ENCODE measurements around the gene SGPL1.
A peak's percentile ranks its signal among the peaks of the same experiment; 100 is the strongest.

Gene SGPL1

GRCh38 chr10:70780772-70781171 lies 35.0 kb upstream of the SGPL1 start:
- no peak for DNase-seq

DNA sequence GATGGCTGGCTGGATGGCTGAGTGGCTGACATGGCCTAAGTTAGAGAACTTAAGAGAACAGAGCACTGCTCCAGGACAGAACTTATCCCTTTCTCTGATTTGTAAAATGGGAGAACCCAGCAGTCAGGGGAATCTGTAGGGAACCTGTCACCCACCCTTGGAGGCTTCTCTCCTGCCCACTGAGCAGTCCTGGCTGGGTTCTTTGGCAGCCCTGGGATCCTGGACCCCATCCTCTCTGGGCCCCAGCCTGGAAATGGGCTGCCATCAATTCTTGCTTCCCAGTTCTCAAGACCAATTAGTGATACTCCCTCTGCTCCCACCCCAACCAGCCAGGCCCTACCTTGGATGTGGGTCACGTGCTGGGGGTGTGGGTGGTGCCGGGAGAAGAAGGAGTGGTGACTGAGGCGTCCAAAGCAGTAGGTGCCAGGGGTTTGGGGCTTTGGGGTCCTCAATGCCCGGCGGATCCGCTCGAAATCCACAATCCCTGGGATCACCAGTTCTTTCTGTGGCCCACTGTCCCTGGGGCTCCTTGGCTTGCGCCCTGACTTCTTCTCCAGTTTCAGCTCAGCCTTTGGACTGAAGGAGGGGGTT lies 34.2 kb upstream of the SGPL1 start:
- DNase-seq: no peak

GRCh38 chr10:70782086-70782745 lies 33.5 kb upstream of the SGPL1 start:
- no peak for DNase-seq

DNA sequence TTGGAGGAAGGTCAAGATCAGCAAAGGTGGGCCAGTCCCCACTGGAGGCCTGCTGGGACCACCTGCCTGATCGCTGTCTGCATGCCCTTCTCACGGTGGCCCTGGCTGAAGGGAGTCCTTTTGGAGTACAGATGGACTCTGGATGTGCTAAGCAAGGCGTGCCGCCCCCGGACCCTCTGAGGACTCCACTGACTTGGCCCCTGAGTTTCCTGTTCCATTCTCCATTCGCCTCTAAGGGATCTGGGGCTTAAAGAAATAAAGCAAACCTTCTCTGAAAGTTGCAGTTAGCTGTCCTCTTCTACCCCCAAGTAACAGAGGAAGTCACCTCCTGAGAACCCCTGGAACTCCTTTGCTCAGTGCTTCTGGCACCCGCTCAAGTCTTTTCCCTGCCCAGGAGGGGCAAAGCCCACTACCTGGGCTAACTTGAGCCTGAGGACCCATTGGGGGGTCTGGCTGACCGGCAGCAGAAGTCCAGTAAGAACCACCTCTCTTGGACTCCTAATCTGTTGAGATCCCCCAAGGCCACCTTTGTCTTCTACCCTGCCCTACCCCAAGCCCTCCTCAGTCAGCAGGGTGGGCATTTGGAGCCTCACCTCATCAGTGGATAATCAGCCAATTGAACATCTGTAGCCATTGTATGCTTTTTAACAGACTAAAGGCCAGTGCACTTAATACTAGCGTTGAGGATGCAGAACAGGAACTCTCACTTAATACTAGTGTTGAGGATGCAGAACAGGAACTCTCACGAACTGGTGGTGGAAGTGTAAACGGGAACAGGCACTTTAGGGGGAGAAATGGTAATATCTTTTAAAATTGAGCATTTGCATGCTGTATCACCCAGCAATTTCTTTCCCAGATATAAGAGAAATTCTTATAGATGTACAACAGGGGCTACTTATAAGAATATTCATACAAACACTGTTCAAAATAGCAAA lies 32.7 kb upstream of the SGPL1 start:
- no peak for DNase-seq

GRCh38 chr10:70784016-70784415 lies 31.7 kb upstream of the SGPL1 start:
- DNase-seq: no peak

DNA sequence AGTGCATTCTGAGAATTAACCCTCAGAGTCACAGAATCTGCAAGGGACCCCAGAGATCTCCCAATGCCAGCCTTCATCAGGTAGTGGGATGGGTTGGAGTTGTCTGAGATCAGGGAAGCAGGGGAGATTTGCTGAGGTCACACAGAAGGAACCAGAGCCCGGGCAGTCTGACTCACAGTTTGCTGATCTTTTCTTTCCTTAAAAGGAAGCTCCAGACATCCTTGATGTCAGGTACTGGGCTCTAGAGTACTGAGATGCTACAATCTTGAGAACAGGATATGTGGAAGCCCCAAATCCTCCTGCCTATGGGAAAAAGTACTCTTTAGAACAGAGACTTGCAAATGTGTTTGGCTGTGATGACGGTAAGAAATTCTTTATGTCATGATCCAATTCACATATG lies 31.3 kb upstream of the SGPL1 start:
- no peak for DNase-seq

GRCh38 chr10:70785190-70785589 lies 30.6 kb upstream of the SGPL1 start, which contains the start of gene TBATA:
TBATA (minus strand) TSS chr10:70785377; CDS start chr10:70783379, 1,998 bp downstream.
- no peak for DNase-seq

DNA sequence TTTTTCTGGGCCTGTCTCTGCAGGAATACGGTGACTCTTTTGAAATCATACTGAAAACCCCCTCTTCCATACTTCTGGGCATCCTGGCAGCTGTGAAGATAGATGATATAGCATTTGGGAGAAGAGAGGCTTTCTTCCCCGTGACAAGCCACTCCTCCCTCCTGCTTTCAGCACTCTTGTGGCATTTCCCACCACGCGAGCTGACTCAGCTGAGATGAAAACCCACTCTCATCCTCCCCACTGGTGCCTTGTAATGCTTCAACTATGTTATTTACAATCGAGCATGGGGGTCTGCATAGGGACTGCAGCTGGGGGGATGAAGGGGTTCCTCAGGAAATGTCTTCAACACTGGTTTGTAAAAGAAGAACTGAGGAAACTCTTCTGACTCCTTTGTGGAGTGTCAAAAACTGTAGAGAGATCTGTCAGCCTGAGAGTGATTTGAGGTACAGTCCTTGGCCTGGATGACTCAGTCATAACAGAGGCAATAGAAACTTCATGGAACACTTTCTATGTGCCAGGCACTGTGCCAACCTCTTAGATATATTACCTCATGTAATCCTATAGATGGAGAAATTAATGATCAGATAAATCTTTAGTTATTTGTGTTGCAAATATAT lies 28.8 kb upstream of the SGPL1 start:
- DNase-seq: peak in 1 of 2 donors; percentile 47

- DNase-seq: no peak
Observed at GRCh38 chr10:70791386-70792039, 24.2 kb upstream of the SGPL1 start.

GRCh38 chr10:70795613-70796012 lies 20.1 kb upstream of the SGPL1 start:
- DNase-seq: no peak

- no peak for DNase-seq
Observed at GRCh38 chr10:70797840-70798239, 17.9 kb upstream of the SGPL1 start.

DNA sequence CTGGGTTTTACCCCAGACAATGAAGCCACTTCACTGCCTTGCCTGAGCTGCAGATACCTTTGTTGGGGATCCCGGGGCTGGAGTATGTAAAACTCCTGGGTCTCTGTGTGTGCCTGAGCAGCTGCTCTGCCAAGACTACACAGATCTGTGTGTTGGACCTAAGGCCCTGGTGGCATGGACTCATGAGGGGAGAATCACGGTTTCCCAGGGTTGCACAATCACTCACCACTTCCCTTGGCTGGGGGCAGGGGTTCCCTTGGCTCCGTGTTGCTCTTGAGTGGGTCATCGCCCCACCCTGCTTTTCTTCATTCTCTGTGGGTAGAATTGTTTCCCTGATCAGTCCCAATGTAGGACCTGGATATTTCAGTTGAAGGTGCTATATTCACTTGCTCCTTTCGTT lies 16.6 kb upstream of the SGPL1 start:
- DNase-seq: peak in 1 of 2 donors; percentile 15

GRCh38 chr10:70801854-70802253 lies 13.9 kb upstream of the SGPL1 start:
- no peak for DNase-seq

- no peak for DNase-seq
Observed at GRCh38 chr10:70803775-70804420, 11.8 kb upstream of the SGPL1 start.

DNA sequence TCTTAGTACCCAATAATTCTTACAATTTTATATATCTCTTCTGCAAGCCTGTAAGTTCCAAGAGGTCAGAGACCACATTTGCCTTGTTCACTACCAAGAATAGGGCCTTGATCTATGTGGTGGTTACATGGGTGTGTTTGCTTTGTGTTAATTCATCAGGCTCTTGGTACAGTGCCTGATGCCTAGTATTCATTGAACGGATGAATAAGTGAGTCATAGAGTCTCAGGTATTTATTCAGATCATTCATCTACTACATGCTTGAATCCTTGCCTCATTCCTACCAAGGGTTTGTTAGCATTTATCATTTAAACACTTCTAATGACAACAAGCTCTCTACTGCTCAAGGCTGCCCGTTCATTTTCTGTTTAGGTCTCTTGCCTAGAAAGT lies 11.3 kb upstream of the SGPL1 start:
- DNase-seq: no peak

- DNase-seq: no peak
Observed at GRCh38 chr10:70805619-70806215, 10.0 kb upstream of the SGPL1 start.

DNA sequence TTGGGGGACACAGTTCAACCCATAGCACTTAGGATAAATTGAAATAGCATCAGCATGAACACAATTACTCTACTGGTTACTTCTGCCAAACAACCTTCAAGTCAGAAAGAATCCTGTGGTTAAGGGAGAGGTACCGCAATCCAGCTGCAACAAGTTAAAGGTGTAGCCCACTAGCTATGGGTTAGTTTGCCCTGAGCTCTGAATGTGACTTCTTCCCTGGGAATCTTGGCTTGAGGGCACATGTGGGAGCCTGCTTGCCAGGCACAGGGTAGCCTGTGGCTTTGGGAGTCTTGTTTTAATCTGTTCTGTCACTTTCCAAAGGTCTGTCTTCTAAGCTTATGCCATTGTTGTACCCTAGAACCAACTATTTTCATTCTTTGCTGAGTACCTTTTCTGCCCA lies 8.9 kb upstream of the SGPL1 start:
- no peak for DNase-seq

DNA sequence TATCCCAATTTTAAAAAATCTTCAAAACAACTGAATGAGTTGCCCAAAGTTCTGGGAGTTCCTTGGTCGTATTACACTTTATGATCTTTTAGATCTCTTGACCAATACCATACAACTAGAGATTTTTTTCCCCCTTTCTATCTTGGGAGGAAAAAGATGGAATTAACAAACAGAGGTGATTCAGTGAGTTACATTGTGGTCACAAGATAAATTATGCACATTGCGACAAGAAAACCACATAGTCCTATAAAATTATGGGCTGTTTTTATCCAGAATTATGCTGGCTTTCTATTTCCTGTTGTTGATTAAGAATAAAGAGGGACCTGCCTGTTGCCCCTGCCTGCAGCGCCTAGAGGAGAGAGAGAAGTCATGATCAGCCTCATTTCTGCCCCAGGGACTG lies 8.2 kb upstream of the SGPL1 start:
- DNase-seq: no peak

DNA sequence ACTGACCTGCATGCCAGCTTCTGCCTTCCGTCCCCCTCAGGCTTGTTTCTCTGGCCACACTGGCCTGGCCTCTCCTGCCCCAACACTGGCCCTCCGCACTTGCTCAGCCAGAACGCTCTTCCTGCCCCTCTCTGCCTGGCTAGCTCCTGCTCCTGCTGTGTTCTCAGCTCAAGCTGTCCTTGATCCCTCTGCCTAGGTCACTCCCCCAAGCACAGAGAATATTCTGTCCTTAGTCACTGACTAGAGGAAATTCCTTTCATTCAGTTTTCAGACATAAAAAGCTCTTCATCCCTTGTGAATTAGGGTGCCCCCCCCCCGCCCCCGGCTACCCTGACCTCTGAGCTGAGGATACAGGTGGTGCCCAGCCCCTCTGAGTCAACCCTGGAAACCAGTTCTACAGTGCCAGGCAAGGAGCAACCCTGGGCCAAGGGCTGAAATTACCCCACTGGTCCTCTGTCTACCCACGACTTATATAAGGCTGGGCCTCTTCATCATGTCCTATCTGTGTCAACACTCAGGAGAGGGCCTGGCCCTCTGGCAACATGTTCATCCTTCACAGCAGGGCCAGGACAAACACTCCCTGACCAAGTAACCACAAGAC lies 6.6 kb upstream of the SGPL1 start:
- no peak for DNase-seq

DNA sequence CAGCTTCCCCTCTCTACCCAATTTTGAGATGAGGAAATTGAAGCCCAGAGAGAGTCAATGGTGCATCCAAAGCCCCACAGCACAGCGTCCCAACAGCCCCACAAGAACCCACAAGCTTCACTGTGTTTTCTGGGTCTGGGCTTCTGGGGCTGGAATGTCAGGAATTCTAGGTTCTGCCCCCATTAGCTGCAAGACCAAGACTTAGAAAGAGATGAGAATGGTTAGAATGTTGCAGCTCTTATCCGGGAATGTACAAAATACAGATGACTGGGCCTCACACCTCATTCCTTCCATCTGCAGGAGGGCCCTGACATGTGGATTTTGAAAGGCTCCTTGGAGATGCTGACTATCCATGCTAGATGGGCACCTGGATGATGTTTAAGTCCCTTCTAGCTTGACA lies 6.0 kb upstream of the SGPL1 start:
- DNase-seq: no peak

DNA sequence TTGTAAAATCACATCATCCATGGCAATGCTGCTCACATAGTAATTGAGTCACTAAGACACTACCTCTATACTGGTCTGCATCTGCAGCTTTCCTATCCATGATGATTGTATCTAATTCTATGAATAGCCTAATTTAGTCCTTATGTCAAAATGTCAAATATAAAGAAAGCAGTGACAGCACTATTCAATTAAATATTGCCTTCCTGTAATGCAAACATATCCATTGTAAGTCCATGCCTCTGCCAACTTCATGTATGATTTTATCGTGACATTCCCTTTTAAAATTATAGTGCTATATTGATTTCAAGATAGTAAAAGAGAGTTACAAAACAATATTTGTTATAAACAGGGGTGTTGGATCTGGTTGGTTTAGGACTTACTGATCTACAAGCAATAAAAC lies 4.8 kb upstream of the SGPL1 start:
- DNase-seq: no peak

- no peak for DNase-seq
Observed at GRCh38 chr10:70811881-70812280, 3.9 kb upstream of the SGPL1 start.
